GM12801 (cell line): ENCODE measurements around the gene RPGRIP1L.

Experiments used
- TF ChIP-seq, protein P1 (sequence below): IDR thresholded peaks from one replicate; pipeline ENCODE4 v1.5.1; 2011; ENCODE audit warnings: control low read depth; ENCODE audit not compliant: insufficient read length; ENCODE audit errors: extremely low read depth

RPGRIP1L gene

DNA sequence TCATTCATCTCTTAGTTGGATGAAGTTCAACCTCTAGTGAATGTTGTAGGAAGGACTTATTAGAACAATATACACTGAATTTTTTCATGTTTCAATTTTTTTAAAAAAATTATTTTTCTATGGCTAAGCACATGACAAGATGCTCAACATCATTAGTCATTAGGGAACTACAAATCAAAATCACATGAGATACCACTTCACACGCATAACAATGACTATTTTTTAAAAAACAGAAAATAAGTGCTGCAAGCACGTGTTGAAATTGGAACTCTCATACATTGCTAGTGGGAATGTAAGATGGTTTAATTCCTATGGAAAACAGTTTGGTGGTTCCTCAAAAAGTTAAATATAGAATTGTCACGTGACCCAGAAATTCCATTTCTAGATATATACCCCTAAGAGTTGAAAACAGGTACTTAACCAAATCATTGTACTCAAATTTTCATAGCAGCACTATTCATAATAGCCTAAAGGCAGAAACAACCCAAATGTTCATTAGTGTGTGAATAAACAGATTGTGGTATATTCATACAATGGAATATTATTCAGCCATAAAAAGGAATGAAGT is 115.5 kb downstream of the RPGRIP1L start:
- TF ChIP-seq, protein P1, sequence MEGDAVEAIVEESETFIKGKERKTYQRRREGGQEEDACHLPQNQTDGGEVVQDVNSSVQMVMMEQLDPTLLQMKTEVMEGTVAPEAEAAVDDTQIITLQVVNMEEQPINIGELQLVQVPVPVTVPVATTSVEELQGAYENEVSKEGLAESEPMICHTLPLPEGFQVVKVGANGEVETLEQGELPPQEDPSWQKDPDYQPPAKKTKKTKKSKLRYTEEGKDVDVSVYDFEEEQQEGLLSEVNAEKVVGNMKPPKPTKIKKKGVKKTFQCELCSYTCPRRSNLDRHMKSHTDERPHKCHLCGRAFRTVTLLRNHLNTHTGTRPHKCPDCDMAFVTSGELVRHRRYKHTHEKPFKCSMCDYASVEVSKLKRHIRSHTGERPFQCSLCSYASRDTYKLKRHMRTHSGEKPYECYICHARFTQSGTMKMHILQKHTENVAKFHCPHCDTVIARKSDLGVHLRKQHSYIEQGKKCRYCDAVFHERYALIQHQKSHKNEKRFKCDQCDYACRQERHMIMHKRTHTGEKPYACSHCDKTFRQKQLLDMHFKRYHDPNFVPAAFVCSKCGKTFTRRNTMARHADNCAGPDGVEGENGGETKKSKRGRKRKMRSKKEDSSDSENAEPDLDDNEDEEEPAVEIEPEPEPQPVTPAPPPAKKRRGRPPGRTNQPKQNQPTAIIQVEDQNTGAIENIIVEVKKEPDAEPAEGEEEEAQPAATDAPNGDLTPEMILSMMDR, result no peak

- TF ChIP-seq, protein P1, result no peak
Measured at GRCh38 chr16:53583401-53583800, 120.3 kb downstream of the RPGRIP1L start.

DNA sequence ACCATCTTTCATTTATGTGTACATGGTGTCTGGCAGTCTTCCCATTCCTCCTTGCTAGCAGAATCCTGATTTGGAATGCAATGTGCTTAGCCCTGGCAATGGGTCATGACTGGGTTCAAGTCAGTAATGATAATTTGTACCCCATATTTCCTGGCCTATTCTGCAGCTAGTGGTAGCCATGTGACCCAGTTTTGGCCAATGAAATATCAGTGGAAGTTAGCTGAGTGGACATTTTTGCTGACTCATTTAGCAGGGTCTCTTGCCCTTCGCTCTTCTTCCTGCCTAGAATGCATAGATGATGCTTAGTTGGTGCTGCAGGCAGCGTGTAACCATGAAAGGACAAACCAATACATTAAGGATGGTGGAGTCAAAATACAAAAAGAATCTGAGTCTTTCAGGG is 121.9 kb downstream of the RPGRIP1L start:
- TF ChIP-seq, protein P1, result no peak

DNA sequence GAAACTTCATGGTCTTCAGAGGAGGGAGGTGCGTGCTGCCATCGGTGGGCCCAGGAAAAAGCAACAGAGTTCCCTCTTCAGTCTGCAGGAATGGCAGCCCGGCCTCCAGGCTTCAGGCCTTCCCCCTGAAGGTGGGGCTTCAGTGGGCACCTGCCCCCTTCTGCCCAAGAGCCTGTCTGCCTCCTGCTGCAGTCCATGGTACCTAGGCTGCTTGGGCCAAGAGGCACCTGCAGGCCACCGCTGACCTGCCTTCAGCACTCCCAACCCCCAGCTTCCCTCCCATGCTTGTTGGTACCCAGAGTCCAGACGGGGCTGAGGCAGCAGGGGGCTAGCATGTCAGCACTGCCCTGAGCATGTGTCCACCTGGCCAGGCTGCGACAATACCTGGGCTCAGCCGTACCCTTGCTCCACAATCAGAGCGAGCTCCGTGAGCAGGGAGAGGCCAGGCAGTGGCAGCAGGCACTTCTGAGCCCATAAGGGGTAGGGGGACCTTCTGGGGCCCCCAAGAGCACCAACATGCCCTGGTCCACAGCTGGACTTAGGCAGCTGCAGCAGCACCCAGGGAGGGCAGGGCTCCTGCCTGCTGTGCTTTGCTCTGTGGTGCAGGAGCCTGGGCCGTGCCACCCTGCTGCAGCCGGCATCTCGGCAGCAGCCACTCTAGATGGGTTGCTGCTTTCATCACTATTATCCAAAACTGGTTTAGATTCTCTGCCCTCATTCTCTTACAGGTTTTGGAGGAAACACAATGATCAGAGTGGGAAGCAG is 123.4 kb downstream of the RPGRIP1L start:
- TF ChIP-seq, protein P1, result no peak

GRCh38 chr16:53576904-53577303 is 126.8 kb downstream of the RPGRIP1L start:
- TF ChIP-seq, protein P1, result no peak

- TF ChIP-seq, protein P1, result no peak
Measured at GRCh38 chr16:53576210-53576609, 127.4 kb downstream of the RPGRIP1L start.

DNA sequence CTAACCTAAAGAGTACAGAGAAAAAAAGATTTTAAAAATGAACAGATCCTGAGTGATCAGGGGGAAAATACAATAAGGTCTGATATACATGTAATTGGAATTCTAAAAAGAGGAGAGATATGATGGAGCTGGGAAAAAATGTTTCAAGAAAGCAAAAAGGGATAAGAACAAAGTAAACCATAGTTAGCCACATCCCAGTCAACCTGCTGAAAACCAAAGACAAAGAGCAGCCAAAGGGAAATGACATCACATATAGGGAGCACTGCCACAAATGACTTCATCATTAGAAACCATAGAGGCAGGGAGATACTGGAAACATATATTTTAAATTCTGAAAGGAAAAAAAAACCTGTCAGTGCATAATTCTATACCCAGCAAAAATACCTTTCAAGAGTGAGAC is 131.9 kb downstream of the RPGRIP1L start:
- TF ChIP-seq, protein P1, result no peak
